Activated naive CD4-positive, alpha-beta T cell treated with anti-CD3 and anti-CD28 coated beads, Interleukin-2, amount 50 U/mL, for 16 hours (primary cell): ENCODE measurements around the gene SDE2.
"Not testable (repeated sequence)": the region's sequence is repeated elsewhere in the genome, so short reads cannot be mapped to it uniquely, and the experiment has no call there.

Experiments used
- DNase-seq: peaks from one replicate; pipeline ENCODE4 v3.0.0-alpha.2; 2020

The SDE2 gene

DNA sequence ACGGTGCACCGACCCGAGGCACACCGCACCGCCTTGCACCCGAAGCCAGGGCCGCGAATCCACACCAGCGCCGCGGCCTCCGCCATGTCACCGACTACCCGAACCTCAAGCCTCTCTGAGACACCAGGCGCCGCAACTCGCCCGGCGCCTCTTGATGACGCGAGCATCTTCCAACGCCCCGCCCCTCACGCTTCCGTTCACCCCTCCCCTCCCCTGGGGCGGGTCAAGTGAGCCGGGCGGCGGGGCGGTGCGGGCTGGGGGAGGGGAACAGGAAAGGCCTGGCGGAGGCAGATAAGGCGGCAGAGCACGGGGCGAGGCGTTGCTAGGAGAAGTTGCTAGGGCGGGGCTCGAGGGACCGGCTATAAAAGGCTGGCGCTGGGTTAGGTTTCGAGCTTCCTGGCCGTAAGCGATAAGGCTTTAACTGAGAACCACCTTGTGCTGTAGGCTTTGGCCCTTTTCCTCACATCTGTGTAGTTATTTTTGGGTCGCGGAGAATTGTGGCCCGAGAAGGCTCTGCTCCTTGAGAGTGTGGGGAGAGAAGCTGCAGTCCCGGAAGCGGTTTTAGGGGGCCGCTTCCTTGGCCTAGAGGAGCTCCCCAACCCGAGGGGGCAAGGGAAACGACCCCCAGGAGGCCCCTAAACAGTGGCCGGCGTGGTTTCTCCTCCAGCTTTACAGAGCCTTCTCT, at the start of gene SDE2:
Gene SDE2 (minus strand): TSS at position 117 of the 685 bp plus-strand sequence. CDS start 31 bp downstream, at position 86.
- peak; percentile 99 for DNase-seq

DNA sequence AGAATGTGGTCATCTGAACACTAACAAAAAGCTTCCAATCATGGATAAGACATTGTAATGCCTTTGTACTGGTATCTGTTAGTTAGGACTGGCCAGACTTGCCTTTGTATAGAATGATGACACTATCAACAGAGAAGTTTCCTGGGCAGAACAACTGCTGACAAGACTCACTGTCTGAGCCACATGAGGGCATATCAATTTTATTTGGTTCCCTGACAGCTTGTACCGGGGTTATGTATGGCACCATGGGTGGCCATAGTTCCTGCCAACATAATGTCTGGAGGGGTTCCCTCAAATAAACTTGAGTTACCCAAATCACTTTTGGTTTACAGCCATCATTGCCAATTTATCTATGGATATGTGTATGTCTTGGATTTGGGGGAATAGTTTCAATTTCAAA, 49.7 kb upstream of the SDE2 start:
- no peak for DNase-seq

DNA sequence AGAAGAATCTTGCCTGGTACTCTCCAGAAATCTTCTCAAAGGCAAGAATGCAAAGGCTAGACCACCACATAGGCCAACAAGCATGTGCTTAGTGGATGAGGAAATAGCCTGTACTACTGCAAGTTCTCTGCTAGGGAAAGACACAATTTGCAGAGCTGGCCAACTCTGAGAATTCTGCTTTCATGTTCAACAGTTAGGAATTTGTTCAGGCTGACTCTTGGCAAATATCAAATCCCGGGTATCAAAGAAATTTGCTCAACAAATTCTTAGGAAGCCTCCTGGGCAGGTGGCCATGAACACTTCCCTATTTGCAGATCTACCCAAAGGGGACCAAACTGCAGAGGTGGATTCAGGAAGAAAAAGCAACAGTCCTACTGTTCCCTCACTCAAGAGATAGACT, 48.4 kb upstream of the SDE2 start:
- DNase-seq: no peak

DNA sequence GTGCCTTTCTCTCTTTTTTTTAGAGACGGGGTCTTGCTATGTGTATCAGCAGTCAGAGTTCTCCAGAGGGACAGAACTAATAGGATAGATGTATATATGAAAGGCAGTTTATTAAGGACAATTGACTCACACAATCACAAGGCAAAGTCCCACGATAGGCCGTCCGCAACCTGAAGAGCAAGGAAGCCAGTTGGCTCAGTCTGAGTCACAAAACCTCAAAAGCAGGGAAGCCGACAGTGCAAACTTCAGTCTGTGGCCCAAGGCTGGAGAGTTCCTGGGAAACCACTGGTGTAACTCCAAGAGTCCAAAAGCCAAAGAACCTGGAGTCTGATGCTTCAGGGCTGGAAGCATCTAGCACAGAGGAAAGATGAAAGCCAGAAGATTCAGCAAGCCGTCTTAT, 47.1 kb upstream of the SDE2 start:
- DNase-seq: no peak

DNA sequence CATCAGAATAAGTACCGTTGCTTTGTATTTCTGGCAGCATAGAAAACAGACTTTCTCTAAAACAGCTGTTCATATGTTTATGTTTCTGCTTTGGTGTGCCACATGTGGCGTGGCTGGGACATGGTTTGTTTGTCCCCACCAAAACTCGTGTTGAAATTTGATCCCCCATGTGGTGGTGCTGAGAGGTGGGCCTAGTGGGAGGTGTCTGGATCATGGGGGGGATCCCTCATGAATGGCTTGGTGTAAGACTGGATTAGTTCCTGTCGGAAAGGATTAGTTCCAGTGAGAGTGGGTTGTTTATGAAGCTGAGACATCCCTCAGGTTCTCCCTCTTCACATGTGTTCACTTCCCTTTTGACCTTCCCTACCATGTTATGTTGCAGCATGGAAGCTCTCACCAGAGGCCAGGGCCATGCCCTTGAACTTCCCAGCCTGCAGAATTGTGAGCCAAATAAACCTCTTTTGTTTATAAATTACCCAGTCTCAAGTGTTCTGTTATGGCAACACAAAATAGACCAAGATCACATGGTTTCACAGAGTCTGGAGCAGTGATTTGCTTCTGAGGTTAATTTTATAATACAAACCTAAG, 45.5 kb upstream of the SDE2 start:
- no peak for DNase-seq

DNA sequence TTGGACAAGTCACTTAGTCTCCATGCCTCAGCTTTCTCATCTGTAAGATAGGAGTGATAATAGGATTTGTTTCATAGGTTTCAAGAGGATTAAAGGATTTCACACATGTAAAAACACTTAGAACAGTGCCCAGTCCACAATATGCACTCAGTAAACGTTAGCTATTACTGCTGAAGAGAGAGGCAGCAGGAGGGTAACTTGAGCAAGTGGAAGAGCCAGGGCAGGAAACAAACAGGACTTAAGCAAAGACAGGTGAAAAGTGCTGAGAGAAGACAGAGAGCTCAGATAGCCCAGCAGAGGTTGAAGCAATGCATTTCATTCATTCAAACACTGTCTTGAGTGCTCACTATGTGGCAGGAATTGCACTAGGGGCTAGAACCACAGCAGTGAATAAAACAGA, 42.3 kb upstream of the SDE2 start:
- no peak for DNase-seq

DNA sequence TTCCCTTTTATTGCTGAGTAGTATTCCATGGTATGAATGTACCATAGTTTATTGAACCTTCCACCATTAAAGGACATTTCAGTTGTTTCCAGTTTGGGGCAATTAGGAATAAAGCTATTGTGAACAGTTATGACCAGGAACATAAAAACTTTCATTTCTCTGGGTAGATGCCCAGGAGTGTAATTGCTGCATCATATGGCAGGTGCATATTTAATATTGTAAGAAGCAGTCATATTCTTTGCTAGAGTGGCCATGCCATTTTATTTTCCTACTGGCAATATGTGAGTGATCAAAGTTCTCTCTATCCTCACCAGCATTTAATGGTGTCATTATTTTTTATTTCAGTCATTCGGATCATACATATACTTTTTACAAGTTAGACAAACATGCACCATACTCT, 39.5 kb upstream of the SDE2 start:
- no peak for DNase-seq

DNA sequence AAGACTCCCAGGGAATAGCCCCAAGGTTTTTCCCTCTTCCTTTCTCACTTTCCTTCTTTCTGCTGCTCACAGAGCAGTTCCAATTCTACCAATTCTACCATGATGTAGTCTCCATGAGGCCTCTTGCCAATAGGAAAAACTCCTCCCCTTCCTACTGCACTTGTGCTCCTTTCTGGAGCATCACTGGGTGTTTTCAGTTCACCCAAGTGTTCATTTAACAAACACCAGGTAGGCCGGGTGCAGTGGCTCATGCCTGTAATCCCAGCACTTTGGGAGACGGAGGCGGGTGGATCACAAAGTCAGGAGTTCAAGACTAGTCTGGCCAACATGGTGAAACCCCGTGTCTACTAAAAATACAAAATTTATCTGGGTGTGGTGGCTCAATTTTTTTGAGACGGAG, 36.8 kb upstream of the SDE2 start:
- no peak for DNase-seq

DNA sequence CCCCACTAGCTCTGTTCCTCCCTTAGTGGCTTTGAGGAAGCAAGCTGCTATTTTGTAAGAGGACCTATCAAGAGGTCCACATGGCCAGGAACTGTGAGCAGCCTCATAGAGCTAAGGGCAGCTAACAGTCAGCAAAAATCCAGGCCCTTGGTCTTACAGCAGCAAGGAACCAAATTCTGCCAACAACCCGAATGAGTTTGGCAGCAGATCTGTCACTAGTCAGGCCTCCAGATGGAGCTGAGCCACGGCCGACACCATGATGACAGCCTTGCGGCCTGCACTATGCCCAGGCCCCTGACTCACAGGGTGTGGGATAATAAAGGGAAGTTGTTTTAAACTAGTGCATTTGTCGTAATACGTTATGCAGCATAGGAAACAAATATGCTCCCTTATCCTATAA, 35.3 kb upstream of the SDE2 start:
- DNase-seq: no peak

DNA sequence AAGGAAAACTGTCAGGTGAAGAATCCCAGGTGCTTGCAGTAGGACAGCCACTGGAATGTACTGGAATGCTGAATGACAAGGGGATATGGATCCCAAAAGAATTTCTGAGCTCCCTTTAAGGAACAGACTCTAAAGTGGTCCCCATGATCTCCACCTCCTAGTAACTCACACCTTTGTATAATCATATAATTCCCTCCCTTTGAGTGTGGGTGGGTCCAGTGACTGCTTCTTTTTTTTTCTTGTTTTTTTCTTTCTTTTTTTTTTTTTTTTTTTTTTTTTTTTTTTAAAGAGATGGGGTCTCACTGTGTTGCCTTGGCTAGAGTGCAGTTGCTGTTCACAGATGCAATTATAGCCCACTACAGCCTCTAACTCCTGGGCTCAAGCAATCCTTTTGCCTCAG, 34.8 kb upstream of the SDE2 start:
- no peak for DNase-seq

DNA sequence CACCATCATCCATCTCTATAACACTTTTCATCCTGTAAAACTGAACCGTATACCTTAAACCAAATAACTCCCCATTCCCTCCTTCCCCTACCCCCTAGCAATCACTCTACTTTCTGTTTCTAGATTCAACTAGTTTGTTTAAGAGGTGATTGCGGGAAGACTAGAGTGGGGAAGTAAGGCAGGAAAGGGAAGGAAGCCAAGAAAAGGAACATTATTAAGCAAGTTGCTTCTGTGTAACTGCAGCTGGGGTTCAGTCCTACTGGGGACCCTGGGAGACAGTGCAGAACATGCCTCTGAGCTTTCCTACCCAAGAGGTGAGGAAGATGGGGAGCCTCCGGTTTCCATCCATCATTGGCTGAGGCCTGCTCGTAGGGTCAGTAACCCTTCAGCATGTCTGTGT, 34.4 kb upstream of the SDE2 start:
- DNase-seq: no peak

DNA sequence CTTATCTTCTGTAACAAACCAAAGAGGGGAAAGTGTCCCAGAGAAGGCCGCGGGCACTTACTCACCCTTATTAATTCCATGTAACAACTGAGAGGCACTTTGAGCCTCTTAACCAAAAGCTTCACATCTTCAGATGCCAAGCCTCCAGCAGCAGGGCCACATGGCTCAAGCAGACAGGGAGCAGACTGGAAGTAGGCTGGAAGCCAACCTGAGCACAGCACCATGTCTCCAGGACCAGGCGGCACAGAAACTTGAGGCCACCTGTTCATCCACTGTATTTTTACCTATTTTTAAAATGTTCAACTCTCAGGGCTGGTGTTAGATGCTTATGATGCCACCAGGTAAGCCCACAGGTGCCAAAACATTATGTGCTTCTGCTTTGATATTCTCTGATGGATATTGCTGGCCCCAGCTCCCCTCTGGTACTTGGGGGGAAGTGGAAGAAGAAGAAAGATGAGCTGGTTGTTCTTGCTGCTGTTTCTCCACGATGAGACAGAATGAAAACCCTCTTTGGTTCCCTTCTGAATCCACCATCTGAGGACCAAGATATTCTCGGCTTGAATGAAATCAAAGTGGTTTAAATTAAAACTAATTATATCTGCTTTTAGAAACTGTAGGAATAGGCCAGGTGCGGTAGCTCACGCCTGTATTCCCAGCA, 30.6 kb upstream of the SDE2 start:
- no peak for DNase-seq

DNA sequence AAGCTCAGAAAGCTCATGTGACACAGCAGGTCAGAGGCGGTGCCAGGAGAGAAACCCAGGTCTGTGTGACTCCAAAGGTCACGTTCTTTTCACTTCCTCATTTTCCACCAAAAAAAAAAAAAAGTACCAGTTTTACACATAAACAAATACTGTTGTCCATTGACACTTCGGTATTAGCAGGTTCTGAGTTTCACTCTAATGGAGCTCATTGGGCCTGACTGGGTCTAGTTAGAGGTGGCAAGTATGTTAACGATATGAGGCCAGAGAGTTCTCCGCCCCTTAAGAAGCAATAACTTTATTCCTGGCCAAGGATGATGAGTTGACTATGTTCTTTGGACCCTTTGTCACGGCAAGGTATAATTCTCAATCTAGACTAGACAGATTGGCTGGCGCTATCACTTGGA, 30.0 kb upstream of the SDE2 start:
- DNase-seq: no peak

DNA sequence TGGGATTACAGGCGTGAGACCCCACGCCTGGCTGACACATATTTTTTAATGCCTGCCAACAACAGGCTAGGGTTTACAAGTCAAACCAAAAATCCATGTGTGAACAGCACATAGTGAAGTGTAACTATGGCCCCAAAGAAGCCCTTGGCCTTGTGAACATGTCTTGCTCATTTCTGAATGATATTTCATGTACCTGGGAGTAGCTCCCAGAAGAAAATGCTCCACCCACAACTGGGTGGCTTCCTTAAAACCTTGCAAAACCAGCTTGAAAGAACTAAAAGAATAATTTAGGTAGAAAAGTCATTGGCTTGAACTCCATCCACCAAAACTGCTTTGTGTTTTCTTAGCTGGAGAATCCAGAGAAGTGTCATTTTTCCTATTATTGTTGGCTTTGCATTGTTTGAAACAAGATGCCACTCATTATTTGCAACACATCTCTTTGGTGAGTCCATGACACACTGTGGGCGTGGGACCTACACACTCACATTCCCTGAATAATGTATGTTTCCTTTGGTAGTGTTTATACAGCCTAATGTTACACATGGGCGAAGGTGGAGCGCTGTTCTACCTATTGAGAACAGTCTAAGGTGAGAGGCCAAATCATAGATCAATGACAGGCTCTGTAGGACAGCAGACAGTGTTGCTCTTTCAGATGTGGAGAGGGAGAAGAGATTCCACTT, 28.5 kb upstream of the SDE2 start:
- no peak for DNase-seq

DNA sequence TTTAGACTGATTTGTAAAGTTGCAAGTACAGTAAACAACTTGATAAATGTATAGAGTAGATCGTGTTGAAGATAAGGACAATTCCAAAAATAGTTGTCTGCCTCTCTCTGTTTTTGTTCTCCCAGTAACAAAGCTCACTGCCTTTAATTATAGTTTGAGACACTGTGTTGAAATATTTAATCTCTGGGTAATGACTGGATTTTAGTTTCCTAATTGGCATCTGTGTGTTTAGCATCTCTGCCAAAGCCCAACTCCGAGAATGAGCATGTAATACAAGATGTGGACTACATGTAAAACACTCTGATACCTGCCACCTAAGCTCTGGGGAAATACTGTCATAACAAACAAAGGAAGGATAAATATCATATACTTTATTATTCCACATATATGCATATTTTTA, 27.7 kb upstream of the SDE2 start:
- no peak for DNase-seq

DNA sequence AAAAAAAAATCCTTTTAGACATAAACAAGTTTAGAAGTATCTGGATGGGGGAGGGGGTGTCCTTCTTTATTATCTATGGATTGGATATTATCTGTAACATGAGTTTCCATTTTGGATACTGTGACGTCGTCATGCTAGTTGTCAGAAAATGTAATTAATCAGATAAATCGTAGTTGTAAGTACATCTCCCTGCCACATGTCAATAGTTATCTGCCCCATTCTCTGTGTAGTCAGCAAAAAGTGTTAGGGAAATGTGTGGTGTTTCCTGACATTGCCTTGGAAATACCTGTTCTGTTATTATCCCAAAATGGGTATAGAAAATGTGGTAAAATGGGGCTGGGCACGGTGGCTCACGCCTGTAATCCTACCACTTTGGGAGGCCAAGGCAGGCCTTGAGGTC, 24.6 kb upstream of the SDE2 start:
- no peak for DNase-seq

DNA sequence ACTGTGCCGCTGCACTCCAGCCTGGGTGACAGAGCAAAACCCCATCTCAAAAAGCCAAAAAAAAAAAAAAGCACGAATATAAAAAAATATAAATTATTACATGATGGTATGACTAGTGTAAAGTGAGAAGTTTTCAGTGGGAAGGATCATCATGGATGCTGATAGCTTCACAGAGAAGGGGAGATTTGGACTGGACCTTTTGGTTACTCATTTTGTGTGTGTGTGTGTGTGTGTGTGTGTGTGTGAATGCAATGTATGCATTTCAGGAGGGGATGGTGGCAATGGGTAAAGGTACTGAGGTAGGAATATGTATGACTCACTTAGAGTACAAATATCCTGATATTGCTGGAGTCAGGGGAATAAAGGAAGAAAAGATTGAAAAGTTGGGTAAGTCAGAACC, 22.7 kb upstream of the SDE2 start:
- no peak for DNase-seq

DNA sequence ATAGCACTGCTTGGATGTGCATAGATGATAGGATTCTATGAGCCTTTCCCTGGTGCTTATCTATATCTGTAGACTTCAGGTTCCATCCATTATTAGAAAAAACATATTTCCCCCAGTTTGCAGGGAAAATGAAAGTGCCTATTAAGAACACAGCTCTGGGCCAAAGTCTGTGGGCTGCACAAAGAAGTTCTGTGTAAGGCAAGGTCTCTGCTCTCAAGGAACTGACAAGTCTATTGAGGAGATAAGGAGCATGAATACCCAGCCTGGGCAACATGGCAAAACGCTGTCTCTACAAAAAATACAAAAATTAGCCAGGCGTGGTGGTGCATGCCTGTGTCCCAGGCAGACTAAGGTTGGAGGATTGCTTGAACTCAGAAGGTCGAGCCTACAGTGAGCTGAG, 22.3 kb upstream of the SDE2 start:
- DNase-seq: no peak

DNA sequence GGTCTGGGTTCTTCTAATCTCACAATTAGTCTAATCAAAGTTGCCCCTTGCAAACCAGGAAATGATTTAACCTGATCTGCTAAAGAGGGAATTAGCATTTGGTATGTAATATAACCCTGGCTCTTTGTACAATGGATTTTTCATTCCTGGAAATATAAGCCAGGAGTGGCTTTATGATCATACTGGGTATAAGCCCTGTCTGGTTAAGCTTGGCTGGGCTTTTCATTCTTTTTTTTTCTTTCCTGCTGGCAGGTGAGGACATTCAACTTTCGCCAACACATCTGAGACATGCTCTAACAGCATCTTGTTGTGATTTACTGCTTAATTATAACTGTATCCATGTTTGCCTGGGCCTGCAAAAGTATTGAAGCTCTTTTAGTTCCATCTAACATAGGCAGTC, 20.4 kb upstream of the SDE2 start:
- no peak for DNase-seq

DNA sequence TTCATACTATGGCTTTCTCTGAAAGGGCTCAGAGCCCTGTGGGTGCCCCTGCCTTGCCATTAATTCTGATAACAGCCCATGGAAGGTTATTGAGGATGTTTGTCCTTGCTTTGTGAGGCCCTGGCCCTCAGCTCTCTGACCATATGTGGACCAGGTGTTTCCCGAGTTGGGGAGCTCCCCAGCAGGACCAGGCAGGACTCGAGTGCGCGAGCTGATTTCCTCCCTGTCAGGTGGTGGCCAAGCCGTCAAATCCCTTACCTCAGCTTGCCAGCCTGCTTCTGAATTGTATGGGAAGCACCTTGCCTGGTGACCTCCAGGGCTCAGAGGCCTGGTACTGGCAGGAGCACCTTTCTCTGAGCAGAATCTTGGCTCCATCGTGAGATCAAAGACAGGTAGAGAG, 17.9 kb upstream of the SDE2 start:
- no peak for DNase-seq

DNA sequence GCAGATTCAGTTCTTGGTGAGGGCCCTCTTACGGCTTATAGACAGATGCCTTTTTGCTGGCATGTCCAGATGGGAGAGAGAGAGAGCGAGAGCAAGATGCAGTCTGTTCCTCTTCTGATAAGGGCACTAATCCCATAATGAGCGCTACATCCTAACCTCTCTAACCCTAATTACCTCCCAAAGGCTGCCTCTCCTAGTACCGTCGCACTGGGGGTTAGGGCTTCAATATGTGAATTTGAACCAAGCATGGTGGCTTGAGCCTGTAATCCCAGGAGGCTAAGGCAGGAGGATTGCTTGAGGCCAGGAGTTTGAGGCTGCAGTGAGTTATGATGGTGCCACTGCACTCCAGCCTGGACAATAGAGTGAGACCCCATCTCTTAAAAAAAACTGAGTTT, 10.5 kb upstream of the SDE2 start:
- DNase-seq: no peak

DNA sequence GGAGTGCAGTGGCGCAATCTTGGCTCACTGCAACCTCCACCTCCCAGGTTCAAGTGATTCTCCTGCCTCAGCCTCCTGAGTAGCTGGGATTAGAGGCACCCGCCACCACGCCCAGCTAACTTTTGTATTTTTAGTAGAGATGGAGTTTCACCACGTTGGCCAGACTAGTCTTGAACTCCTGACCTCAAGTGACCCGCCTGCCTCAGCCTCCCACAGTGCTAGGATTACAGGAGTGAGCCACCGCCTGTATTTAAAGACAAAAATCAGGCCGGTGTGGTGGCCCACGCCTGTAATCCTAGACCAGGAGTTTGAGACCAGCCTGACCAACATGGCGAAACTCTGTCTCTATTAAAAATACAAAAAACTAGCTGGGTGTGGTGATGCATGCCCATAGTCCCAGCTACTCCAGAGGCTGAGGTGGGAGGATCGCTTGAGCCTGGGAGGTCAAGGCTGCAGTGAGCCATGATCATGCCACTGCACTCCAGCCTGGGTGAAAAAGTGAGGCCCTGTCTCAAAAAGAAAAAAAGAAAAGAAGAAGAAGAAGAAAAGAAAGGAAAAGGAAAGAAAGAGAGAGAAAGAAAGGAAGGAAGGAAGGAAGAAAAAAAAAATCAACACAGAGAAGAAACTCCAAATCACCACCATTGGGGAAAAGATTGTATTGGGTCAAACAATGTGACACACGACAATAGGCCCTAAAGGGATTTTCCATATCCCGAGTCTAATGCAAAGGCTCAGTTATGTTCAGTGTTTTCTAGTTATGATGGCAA, 8.2 kb upstream of the SDE2 start:
- DNase-seq: not testable (repeated sequence)

DNA sequence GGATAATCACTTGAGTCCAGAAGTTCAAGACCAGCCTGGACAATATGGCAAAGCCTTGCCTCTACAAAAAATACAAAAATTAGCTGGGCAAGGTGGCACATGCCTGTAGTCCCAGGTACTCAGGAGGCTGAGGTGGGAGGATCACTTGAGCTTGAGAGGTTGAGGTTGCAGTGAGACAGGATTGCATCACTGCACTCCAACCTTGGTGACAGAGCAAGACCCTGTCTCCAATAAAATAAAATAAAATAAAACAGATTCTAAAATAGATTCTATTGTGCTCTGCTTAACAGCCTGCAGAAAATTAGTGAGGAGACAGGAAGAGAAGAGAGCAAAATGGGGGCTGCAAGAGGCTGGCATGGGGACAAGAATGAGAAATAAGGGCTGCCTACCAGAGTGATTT, 7.5 kb upstream of the SDE2 start:
- DNase-seq: no peak
